Stimulated activated CD8-positive, alpha-beta memory T cell treated with anti-CD3 and anti-CD28 coated beads, Interleukin-12 subunit alpha, Interleukin-12 subunit beta, amount 100 ng/mL, for 1 hour (primary cell): ENCODE results near the gene DLL4.

Experiments used
- DNase-seq: peaks from one replicate; pipeline ENCODE4 v3.0.0-alpha.2; 2020; ENCODE audit warnings: low read depth

Gene DLL4

GRCh38 chr15:40926659-40927494, 2.3 kb upstream of the DLL4 start:
- no peak for DNase-seq

GRCh38 chr15:40927495-40927872, 1.7 kb upstream of the DLL4 start:
- no peak for DNase-seq

GRCh38 chr15:40927873-40928806, 1.0 kb upstream of the DLL4 start:
- DNase-seq: no peak

- no peak for DNase-seq
Observed at GRCh38 chr15:40929660-40930429, 705 bp downstream of the DLL4 start.

GRCh38 chr15:40930430-40931299, 1.5 kb downstream of the DLL4 start:
- no peak for DNase-seq

GRCh38 chr15:40931300-40932142, 2.4 kb downstream of the DLL4 start:
- DNase-seq: no peak

GRCh38 chr15:40932156-40932555, 3.0 kb downstream of the DLL4 start:
- no peak for DNase-seq

GRCh38 chr15:40932649-40933516, 3.7 kb downstream of the DLL4 start:
- DNase-seq: no peak

GRCh38 chr15:40933517-40933902, 4.4 kb downstream of the DLL4 start:
- no peak for DNase-seq

- DNase-seq: no peak
Observed at GRCh38 chr15:40934457-40934856, 5.3 kb downstream of the DLL4 start.

- no peak for DNase-seq
Observed at GRCh38 chr15:40936234-40936708, 7.1 kb downstream of the DLL4 start.

- DNase-seq: no peak
Observed at GRCh38 chr15:40936709-40937666, 7.8 kb downstream of the DLL4 start.

- no peak for DNase-seq
Observed at GRCh38 chr15:40937762-40938535, 8.8 kb downstream of the DLL4 start.

- DNase-seq: no peak
Observed at GRCh38 chr15:40938536-40938870, 9.4 kb downstream of the DLL4 start.

GRCh38 chr15:40940296-40940801, 11.2 kb downstream of the DLL4 start:
- DNase-seq: no peak

- no peak for DNase-seq
Observed at GRCh38 chr15:40941068-40941527, 12.0 kb downstream of the DLL4 start.
